COR-L47 (cell line): ENCODE data around the gene DHCR7.
"Not testable (repeated sequence)": the region's sequence is repeated elsewhere in the genome, so short reads cannot be mapped to it uniquely, and the experiment has no call there.

Experiments
- DNase-seq: peaks from one replicate; lab custom pipeline; 2025; lab: John Stamatoyannopoulos, UW

Gene DHCR7

GRCh38 chr11:71437879-71438278, 10.3 kb downstream of the DHCR7 start:
- no peak for DNase-seq

GRCh38 chr11:71437399-71437798, 10.8 kb downstream of the DHCR7 start:
- DNase-seq = no peak

GRCh38 chr11:71436861-71437260, 11.3 kb downstream of the DHCR7 start:
- no peak for DNase-seq

GRCh38 chr11:71435278-71435951, 12.8 kb downstream of the DHCR7 start:
- no peak for DNase-seq

GRCh38 chr11:71434576-71435130, 13.5 kb downstream of the DHCR7 start:
- no peak for DNase-seq

- DNase-seq = no peak
Observed at GRCh38 chr11:71433648-71434450, 14.3 kb downstream of the DHCR7 start.

- DNase-seq = no peak
Observed at GRCh38 chr11:71432761-71433647, 15.2 kb downstream of the DHCR7 start.

GRCh38 chr11:71431271-71431670, 16.9 kb downstream of the DHCR7 start:
- DNase-seq = no peak

- no peak for DNase-seq
Observed at GRCh38 chr11:71430166-71430565, 18.0 kb downstream of the DHCR7 start.

- DNase-seq = no peak
Observed at GRCh38 chr11:71429701-71430100, 18.5 kb downstream of the DHCR7 start.

- no peak for DNase-seq
Observed at GRCh38 chr11:71428861-71429435, 19.2 kb downstream of the DHCR7 start.

GRCh38 chr11:71426413-71426812, 21.8 kb downstream of the DHCR7 start:
- no peak for DNase-seq

GRCh38 chr11:71425860-71426259, 22.3 kb downstream of the DHCR7 start:
- no peak for DNase-seq

GRCh38 chr11:71425409-71425808, 22.8 kb downstream of the DHCR7 start:
- no peak for DNase-seq

GRCh38 chr11:71423181-71423790, 24.9 kb downstream of the DHCR7 start:
- DNase-seq = no peak

GRCh38 chr11:71422318-71422717, 25.9 kb downstream of the DHCR7 start:
- DNase-seq = not testable (repeated sequence)

- no peak for DNase-seq
Observed at GRCh38 chr11:71421392-71421950, 26.7 kb downstream of the DHCR7 start.

- DNase-seq = peak; percentile 74
Observed at GRCh38 chr11:71420455-71421241, 27.5 kb downstream of the DHCR7 start.

GRCh38 chr11:71418643-71419042, 29.6 kb downstream of the DHCR7 start:
- DNase-seq = no peak

GRCh38 chr11:71414645-71415044, 33.5 kb downstream of the DHCR7 start:
- no peak for DNase-seq
